Measurements from ENCODE around the gene LCN15.

The LCN15 gene

DNA sequence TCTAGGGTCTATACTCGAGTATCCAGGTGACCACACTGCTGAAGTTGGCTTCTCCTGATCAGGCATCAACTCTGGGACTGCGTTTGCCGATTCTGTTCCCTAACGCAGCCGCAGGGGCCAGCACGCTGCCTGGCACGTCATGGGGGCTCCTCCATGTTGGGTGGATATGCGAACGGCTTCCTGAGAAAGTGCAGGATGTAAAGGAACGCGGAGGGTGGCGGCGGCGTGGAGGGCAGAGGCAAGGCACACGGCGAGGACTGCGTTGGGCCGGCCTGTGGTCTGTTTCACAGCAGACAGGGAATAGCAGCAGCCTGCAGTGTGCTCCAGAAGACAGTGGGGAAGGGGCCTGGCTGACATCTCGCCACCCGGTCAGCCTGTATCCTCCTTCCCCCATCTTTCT lies 25.4 kb downstream of the LCN15 start:
- DNase-seq: no peak

GRCh38 chr9:136735812-136736480 lies 28.4 kb downstream of the LCN15 start:
- DNase-seq: no peak

- DNase-seq: no peak
Measured at GRCh38 chr9:136734837-136735496, 29.4 kb downstream of the LCN15 start.

DNA sequence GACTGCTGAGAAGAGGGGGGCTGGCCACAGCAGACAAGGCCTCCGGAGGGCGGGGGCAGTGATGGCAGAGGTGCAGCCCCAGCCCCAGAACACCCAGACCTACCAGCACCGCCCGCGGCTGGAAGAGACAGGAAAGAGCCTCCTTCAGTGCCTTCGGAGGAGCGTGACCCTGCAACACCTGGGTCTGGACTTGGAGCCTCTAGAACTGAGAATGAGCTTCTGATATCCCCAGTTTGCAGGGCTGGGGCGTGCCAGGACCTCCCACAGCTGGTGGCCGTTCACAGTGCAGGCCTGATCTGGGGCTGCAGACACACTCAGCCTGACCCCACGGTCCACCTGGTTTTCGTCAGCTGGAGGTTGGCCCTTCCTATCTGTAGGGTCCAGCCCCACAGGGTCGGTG lies 30.7 kb downstream of the LCN15 start:
- DNase-seq: no peak

DNA sequence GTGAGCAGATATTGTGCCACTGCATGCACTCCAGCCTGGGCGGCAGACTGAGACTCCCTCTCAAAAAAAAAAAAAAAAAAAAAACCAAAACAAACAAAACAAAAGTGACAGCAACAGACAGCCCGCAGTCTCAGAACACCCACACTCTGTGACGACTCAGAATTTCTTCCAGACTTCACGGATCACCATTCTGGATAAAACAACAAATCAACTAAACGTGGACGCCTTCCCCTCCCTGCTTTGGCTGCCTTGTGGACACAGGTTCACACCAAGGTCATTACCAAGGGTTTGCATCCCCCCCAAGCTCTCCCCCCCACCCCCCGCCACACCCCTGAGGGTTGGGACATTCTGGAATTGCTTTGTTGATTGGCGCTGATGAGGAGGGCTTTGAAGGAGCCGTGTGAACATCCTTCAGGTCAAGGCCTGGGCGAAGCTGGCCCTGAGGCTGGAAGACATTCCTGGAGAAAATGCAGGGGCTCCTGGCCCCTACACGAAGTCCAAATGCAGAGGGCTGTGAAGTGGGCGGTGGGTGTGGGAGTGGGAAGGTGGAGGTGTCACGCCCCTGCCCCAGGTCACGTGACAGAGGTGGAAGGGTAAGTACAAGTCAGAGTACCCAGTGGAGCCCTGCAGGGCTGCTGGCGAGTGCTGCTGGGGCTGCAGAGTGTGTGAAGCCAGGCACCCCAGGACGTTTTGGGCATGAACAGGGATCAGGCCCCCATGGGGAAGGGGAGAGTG lies 31.7 kb downstream of the LCN15 start:
- no peak for DNase-seq

DNA sequence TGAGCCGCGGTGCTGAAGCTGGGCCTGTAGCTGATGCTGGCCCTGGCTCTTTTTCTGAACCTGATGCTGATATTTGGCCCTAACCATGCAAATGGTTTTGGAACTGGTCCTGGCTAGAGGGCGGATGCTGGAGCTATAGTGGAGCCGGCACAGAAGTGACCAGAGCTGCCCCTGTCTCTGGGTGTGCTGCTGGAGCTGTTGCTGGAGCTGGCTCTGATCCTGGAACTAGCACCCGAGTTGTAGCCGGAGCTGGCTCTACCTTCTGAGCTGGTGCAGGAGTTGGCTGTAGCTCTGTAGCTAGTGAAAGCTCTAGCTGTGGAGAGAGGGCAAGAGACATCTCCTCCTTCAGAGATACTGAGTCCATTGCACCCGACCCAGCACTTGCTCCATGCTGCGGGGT lies 34.4 kb downstream of the LCN15 start:
- DNase-seq: no peak

GRCh38 chr9:136729144-136729543 lies 35.2 kb downstream of the LCN15 start:
- DNase-seq: no peak

GRCh38 chr9:136728548-136729123 lies 35.7 kb downstream of the LCN15 start:
- DNase-seq: no peak

GRCh38 chr9:136728080-136728547 lies 36.2 kb downstream of the LCN15 start:
- DNase-seq: peak; percentile 81

DNA sequence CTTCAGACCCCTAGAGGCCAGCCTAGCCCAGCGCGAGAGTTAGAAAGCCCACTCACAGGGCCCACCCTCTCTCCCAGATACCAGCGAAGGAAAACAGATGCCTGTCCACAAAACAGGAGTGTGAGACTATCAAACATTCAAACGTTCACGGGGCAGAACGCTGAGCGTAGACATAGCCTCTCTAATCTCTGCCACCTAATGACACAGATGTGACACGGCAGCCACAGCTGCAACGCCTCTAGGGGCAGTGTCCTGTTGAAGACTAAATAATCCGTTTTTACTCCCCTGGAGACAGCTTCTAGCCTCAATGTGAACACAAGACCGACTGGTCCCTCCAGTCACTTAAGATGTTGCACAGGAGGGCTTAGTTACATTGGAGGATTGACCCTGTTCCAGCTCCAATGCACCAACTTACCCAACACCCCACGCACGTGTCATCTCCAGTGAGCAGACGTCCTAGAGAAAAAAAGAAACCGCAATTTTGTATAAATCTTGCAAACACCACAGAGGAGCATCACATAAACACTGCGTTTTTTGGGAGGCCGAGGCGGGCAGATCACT lies 37.6 kb downstream of the LCN15 start:
- DNase-seq: no peak

GRCh38 chr9:136726118-136726517 lies 38.2 kb downstream of the LCN15 start:
- no peak for DNase-seq

DNA sequence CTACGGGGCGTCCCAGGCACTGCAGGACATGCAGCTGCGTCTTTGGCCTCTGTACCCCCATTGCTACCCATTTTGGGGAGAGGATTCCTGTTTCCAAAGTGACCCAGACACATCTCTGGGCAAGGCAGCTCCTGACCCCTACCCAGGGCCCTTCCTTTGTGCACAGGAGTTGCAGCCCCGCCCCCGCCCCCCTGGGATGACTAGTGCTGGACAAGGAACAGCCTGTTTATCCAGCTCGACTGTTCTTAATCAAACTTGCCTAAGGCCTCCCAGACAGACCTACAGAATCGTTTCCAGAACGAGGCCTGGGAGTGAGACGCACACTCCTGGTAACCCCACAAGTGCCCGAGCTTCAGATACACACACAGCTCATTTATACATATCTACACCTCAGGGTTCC lies 38.7 kb downstream of the LCN15 start:
- no peak for DNase-seq

- DNase-seq: no peak
Measured at GRCh38 chr9:136724772-136725171, 39.5 kb downstream of the LCN15 start.

- no peak for DNase-seq
Measured at GRCh38 chr9:136723989-136724388, 40.3 kb downstream of the LCN15 start.

- DNase-seq: no peak
Measured at GRCh38 chr9:136723362-136723976, 40.8 kb downstream of the LCN15 start.

DNA sequence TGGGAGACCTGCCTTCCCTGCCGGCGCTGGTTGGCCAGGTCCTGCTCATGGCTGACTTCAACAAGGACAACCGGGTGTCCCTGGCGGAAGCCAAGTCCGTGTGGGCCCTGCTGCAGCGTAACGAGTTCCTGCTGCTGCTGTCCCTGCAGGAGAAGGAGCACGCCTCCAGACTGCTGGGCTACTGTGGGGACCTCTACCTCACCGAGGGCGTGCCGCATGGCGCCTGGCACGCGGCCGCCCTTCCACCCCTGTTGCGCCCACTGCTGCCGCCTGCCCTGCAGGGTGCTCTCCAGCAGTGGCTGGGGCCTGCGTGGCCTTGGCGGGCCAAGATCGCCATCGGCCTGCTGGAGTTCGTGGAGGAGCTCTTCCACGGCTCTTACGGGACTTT lies 41.4 kb downstream of the LCN15 start:
- no peak for DNase-seq

GRCh38 chr9:136722093-136722968 lies 42.0 kb downstream of the LCN15 start:
- no peak for DNase-seq

DNA sequence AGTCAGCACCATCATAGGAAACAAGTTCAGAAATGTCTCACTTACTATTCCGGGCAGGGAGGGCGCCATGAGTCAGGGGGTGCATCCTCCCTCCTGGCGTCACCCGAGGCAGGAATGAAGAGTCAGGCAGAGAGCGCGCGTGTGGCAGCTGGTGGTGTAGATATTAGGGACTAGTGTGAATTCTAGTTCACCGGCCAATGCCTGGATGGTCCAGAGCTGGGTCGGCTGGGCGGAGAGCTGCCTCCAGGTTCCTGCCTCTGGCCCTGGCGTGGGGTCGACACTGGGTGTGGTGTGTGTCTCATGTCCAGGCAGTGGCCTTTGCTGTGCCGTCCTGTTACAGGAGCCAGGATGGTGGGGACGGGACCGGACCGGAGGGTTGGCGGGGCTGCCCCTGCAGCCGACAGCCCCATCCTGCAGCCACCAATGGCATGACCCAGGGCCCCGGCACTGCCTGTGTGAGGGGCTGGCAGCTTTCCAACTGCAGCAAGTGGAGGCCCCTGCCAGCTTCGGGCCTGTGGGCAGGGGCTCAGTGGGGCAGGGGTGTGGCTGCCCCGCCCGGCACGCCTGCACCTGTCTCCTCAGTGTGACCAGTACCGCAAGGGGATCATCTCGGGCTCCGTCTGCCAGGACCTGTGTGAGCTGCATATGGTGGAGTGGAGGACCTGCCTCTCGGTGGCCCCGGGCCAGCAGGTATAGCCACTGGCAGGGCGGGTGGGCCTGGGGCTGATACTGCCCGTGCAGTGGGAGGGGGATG lies 42.8 kb downstream of the LCN15 start:
- no peak for DNase-seq

DNA sequence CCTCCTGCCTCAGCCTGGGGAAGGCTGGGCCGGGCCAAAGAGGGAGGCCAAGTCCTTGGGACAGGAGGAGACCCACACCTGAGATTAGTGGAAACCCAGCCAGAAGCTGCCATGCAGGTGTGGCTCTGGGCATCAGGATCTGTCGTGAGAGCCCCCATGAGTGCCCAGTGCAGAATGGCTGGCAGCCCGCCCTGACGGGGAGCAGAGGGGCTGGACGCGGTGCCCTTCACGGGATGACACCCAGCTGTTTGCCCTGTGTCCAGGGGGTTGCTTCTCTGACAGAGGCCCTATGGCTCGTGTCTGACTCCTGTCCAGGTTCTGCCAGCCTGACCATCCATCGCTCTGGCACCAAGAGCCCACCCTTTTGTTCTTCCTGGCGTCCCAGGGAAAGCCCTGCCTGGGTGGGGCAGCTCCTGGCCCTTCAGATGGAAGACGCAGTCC lies 43.4 kb downstream of the LCN15 start:
- no peak for DNase-seq

GRCh38 chr9:136720251-136720897 lies 43.9 kb downstream of the LCN15 start:
- no peak for DNase-seq

All from bone marrow (tissue), 2 donors.